Neural crest cell (in vitro differentiated cells): ENCODE results near the gene DISP2. TPM values are rescaled to one million over a fixed set of nuclear protein-coding genes. Genes with fewer than 3 reads are reported as not detected.

Experiments used
- DNase-seq: peaks from one replicate; pipeline ENCODE4 v3.0.0; 2021; ENCODE audit warnings: low read depth, mixed read lengths, low spot score
- H3K27ac Mint-ChIP-seq: one replicate; pipeline ENCODE4 v1.8.0; 2021; ENCODE audit warnings: mild to moderate bottlenecking, mixed read lengths; ENCODE audit not compliant: unreplicated experiment
- H3K27me3 Mint-ChIP-seq: 2 replicates; pipeline ENCODE4 v1.8.0; 2021; ENCODE audit warnings: low read depth, mild to moderate bottlenecking, mixed read lengths
- H3K36me3 Mint-ChIP-seq: 2 replicates; pipeline ENCODE4 v1.8.0; 2021; ENCODE audit warnings: low read depth, mild to moderate bottlenecking, mixed read lengths
- H3K4me1 Mint-ChIP-seq: 2 replicates; pipeline ENCODE4 v1.8.0; 2021; ENCODE audit warnings: mixed read lengths
- H3K4me3 Mint-ChIP-seq: one replicate; pipeline ENCODE4 v1.8.0; 2021; ENCODE audit warnings: mild to moderate bottlenecking, mixed read lengths
- H3K9me3 Mint-ChIP-seq: 2 replicates; pipeline ENCODE4 v1.8.0; 2021; ENCODE audit warnings: mixed read lengths
- total RNA-seq: library from RNA; stranded (reverse); gene quantifications from 2 replicates; pipeline ENCODE4 v1.2.1, GENCODE V29; 2021
- TF ChIP-seq, protein P1 (sequence below): fragments of 200-600 bp; sonication (generic); conservative IDR thresholded peaks from 2 replicates; pipeline ENCODE4 v1.5.0; 2021; ENCODE audit warnings: antibody characterized with exemption, mild to moderate bottlenecking

DISP2 gene
- total RNA-seq, 1 donor from 2014 or later: 3.1 TPM

DNA sequence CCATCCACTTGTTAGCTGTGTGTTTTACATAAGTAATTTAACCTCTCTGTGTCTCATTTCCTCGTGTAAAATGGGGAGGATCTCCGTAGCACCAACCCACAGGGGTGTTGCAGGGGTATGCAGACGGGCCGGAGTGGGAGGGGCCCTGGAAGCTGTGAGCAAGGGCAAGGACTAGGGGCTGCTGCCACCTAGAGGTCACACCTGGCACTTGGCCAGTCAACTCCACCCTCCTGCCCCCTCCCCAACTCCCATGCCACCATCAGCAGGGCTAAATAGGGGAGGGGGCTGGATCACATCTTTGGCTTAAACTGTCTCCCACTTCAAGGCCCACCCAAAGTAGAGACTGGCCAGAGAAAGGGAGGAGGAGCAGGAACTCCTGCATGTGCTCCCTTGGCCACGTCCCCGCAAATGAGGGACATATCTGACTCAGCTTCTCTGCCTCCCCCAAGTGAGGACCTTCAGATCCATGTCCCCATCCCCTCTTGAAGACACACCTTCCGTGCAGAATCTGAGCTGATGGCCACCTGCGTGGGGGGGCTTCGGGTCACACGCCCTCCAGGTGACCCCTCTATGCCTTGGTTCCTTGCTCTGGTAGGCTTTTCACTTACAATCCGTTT is 19.9 kb upstream of the DISP2 start:
- no peaks in the 10 kb centered on the region for H3K36me3 Mint-ChIP-seq
- H3K9me3 Mint-ChIP-seq: no peaks in the 10 kb centered on the region
- no peaks in the 10 kb centered on the region for H3K27me3 Mint-ChIP-seq
- peak overlapping the region; percentile 94 for H3K27ac Mint-ChIP-seq
- peak; percentile 79 for DNase-seq
- H3K4me1 Mint-ChIP-seq: peaks cover 21% of the 10 kb centered on the region
- H3K4me3 Mint-ChIP-seq: peak overlapping the region; percentile 36
- TF ChIP-seq, protein P1, sequence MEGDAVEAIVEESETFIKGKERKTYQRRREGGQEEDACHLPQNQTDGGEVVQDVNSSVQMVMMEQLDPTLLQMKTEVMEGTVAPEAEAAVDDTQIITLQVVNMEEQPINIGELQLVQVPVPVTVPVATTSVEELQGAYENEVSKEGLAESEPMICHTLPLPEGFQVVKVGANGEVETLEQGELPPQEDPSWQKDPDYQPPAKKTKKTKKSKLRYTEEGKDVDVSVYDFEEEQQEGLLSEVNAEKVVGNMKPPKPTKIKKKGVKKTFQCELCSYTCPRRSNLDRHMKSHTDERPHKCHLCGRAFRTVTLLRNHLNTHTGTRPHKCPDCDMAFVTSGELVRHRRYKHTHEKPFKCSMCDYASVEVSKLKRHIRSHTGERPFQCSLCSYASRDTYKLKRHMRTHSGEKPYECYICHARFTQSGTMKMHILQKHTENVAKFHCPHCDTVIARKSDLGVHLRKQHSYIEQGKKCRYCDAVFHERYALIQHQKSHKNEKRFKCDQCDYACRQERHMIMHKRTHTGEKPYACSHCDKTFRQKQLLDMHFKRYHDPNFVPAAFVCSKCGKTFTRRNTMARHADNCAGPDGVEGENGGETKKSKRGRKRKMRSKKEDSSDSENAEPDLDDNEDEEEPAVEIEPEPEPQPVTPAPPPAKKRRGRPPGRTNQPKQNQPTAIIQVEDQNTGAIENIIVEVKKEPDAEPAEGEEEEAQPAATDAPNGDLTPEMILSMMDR: peak; percentile 93

GRCh38 chr15:40338921-40339620 is 18.9 kb upstream of the DISP2 start:
- peaks cover 19% of the 10 kb centered on the region for H3K4me1 Mint-ChIP-seq
- H3K27me3 Mint-ChIP-seq: no peaks in the 10 kb centered on the region
- DNase-seq: no peak
- H3K27ac Mint-ChIP-seq: peak overlapping the region; percentile 81
- H3K9me3 Mint-ChIP-seq: no peaks in the 10 kb centered on the region
- TF ChIP-seq, protein P1: no peak
- no peaks in the 10 kb centered on the region for H3K36me3 Mint-ChIP-seq
- no peak overlapping the region for H3K4me3 Mint-ChIP-seq

- no peak overlapping the region for H3K4me3 Mint-ChIP-seq
- H3K4me1 Mint-ChIP-seq: peaks cover 17% of the 10 kb centered on the region
- DNase-seq: no peak
- no peaks in the 10 kb centered on the region for H3K27me3 Mint-ChIP-seq
- H3K36me3 Mint-ChIP-seq: no peaks in the 10 kb centered on the region
- TF ChIP-seq, protein P1: no peak
- H3K27ac Mint-ChIP-seq: no peak overlapping the region
- no peaks in the 10 kb centered on the region for H3K9me3 Mint-ChIP-seq
Observed at GRCh38 chr15:40339621-40339945, 18.4 kb upstream of the DISP2 start.

GRCh38 chr15:40340038-40340739 is 17.8 kb upstream of the DISP2 start:
- no peak for DNase-seq
- Mint-ChIP-seq H3K9me3 (no peaks in the 10 kb centered on the region), H3K27me3 (no peaks in the 10 kb centered on the region), H3K27ac (no peak overlapping the region), H3K4me1 (peaks cover 17% of the 10 kb centered on the region), H3K4me3 (no peak overlapping the region), H3K36me3 (no peaks in the 10 kb centered on the region)
- TF ChIP-seq, protein P1: no peak

DNA sequence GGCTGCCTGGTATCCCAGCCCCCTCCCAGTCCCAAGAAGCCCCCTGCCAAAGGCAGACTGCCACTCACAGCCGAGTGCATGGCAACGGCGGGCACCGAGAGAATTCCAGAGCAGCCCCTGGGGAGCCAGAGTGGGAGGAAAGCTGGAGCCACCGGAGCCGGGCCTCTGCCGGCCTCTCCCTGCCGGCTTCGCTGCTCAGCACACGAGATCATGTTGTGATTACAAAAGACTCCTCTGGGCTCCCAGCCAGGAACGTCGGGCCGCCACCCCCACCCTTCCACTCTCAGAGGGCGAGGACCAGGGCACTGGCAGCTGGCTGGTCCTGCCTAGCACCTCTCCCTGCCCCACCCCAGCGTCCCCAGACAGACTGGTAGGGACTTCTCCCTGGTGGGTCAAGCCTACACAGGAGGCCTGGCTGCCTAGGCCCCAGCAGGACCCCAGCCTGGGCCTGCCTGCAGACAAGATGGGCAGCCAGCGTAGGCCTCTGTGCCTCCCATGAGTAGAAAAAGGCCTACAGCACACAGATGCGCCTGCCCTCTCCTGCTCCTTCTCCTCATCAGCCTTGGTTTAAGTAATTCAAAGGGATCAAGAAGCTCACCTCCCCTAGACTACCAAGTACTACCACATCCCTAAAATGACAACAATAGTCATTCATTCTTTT is 17.1 kb upstream of the DISP2 start, which contains the start of gene CCDC9B:
CCDC9B (minus strand) TSS at position 200 of the 661 bp plus-strand sequence; CDS start at position 80, 120 bp downstream.
- no peak within 1 kb of the TSS for H3K4me3 Mint-ChIP-seq
- TF ChIP-seq, protein P1: no peak
- DNase-seq: no peak
- no peaks in the 10 kb centered on the region for H3K9me3 Mint-ChIP-seq
- H3K27me3 Mint-ChIP-seq: no peaks in the 10 kb centered on the region
- no peak within 1 kb of the TSS for H3K27ac Mint-ChIP-seq
- H3K36me3 Mint-ChIP-seq: no peaks in the 10 kb centered on the region
- peaks cover 17% of the 10 kb centered on the region for H3K4me1 Mint-ChIP-seq
